ENCODE results near the gene PKD2. TPM values are rescaled to one million over a fixed set of nuclear protein-coding genes. Genes with fewer than 3 reads are reported as not detected.
"Not testable (repeated sequence)": the region's sequence is repeated elsewhere in the genome, so short reads cannot be mapped to it uniquely, and the experiment has no call there.

The PKD2 gene
- total RNA-seq, 1 donor from 2014 or later: 41.7 TPM

- no peak for DNase-seq (ENCODE audit: low read depth)
Measured at GRCh38 chr4:87985887-87986200, 21.6 kb upstream of the PKD2 start.

- no peak for DNase-seq (ENCODE audit: low read depth)
Measured at GRCh38 chr4:87986508-87986907, 20.9 kb upstream of the PKD2 start.

- no peak for DNase-seq (ENCODE audit: low read depth)
Measured at GRCh38 chr4:87989765-87990164, 17.7 kb upstream of the PKD2 start.

GRCh38 chr4:87995435-87995834, 12.0 kb upstream of the PKD2 start:
- no peak for DNase-seq (ENCODE audit: low read depth)

- DNase-seq (ENCODE audit: low read depth): not testable (repeated sequence)
Measured at GRCh38 chr4:87999191-87999691, 8.2 kb upstream of the PKD2 start.

GRCh38 chr4:88001871-88002270, 5.6 kb upstream of the PKD2 start:
- DNase-seq (ENCODE audit: low read depth): no peak

GRCh38 chr4:88002786-88003185, 4.6 kb upstream of the PKD2 start:
- peak; percentile 34 for DNase-seq (ENCODE audit: low read depth)

GRCh38 chr4:88003261-88003660, 4.2 kb upstream of the PKD2 start:
- DNase-seq (ENCODE audit: low read depth): no peak

- peak; percentile 8 for DNase-seq (ENCODE audit: low read depth)
Measured at GRCh38 chr4:88005076-88005475, 2.4 kb upstream of the PKD2 start.

- DNase-seq (ENCODE audit: low read depth): no peak
Measured at GRCh38 chr4:88005946-88006345, 1.5 kb upstream of the PKD2 start.

- DNase-seq (ENCODE audit: low read depth): no peak
Measured at GRCh38 chr4:88006956-88007303, 505 bp upstream of the PKD2 start.

- peak; percentile 66 for DNase-seq (ENCODE audit: low read depth)
Measured at GRCh38 chr4:88008122-88008742, 797 bp downstream of the PKD2 start.

GRCh38 chr4:88008743-88009171, 1.3 kb downstream of the PKD2 start:
- DNase-seq (ENCODE audit: low read depth): peak; percentile 49

GRCh38 chr4:88009871-88010270, 2.4 kb downstream of the PKD2 start:
- no peak for DNase-seq (ENCODE audit: low read depth)

GRCh38 chr4:88010966-88011365, 3.5 kb downstream of the PKD2 start:
- no peak for DNase-seq (ENCODE audit: low read depth)

- no peak for DNase-seq (ENCODE audit: low read depth)
Measured at GRCh38 chr4:88012647-88013046, 5.2 kb downstream of the PKD2 start.

GRCh38 chr4:88014386-88014905, 7.0 kb downstream of the PKD2 start:
- no peak for DNase-seq (ENCODE audit: low read depth)

GRCh38 chr4:88015659-88016295, 8.3 kb downstream of the PKD2 start:
- DNase-seq (ENCODE audit: low read depth): no peak

GRCh38 chr4:88017516-88018297, 10.3 kb downstream of the PKD2 start:
- peak; percentile 92 for DNase-seq (ENCODE audit: low read depth)

GRCh38 chr4:88018466-88018865, 11.0 kb downstream of the PKD2 start:
- DNase-seq (ENCODE audit: low read depth): peak; percentile 87

GRCh38 chr4:88021824-88022223, 14.4 kb downstream of the PKD2 start:
- no peak for DNase-seq (ENCODE audit: low read depth)

- DNase-seq (ENCODE audit: low read depth): no peak
Measured at GRCh38 chr4:88022289-88022688, 14.9 kb downstream of the PKD2 start.

All from myocyte (in vitro differentiated cells).